Endometrial microvascular endothelial cells (primary cell): ENCODE data around the gene TMEM52. TPM values are rescaled to one million over a fixed set of nuclear protein-coding genes. Genes with fewer than 3 reads are reported as not detected.

Source experiments
- in situ Hi-C: cut with HindIII; loops from 2 replicates; pipeline ENCODE4 v1.10.0; 2017; ENCODE audit warnings: low sequenced_read_pairs, low pct_unique_long_range_greater_than_20kb; ENCODE audit errors: inconsistent ontology term
- total RNA-seq: library from RNA; depleted of rRNA; stranded (reverse); fragments of >200 nt; gene quantifications from one replicate; pipeline ENCODE4 v1.2.3, GENCODE V29; 2015; ENCODE audit errors: inconsistent ontology term

Gene TMEM52
- total RNA-seq, 1 donor from 2014 or later: not detected

- in situ Hi-C loops: no loop called here
Observed at GRCh38 chr1:1950940-1951339, 31.9 kb upstream of the TMEM52 start.

GRCh38 chr1:1948783-1949182, 29.7 kb upstream of the TMEM52 start:
- in situ Hi-C loops: loop anchor here (25.0 kb wide), 1 partner anchor 214 kb away; no protein-coding TSS in a partner anchor

DNA sequence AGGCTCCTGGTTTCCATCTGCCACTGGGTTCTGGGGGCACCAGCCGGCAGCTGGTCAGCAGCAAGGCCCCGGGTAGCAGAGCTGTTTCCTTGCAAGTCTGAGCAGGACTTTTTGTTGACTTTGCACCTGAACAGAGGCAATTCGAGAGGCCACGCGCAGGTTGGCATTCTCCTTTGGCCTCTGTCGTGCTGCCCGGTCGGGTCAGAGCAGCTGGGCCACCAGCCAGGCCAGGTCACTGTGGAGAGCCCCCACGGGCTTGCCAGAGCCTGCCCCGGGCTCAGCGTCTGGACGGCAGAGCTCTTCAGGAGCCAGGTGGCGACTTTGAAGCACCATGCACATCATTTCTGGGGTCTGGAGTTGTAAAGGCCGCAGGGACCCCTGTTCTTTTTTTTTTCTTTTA, 28.4 kb upstream of the TMEM52 start:
- in situ Hi-C loops: loop anchor here (25.0 kb wide), 1 partner anchor 215 kb away; no protein-coding TSS in a partner anchor

GRCh38 chr1:1946540-1946939, 27.5 kb upstream of the TMEM52 start:
- in situ Hi-C loops: loop anchor here (25.0 kb wide), 1 partner anchor 216 kb away; no protein-coding TSS in a partner anchor

GRCh38 chr1:1945782-1946393, 26.8 kb upstream of the TMEM52 start:
- in situ Hi-C loops: loop anchor here (25.0 kb wide), 1 partner anchor 216 kb away; no protein-coding TSS in a partner anchor

DNA sequence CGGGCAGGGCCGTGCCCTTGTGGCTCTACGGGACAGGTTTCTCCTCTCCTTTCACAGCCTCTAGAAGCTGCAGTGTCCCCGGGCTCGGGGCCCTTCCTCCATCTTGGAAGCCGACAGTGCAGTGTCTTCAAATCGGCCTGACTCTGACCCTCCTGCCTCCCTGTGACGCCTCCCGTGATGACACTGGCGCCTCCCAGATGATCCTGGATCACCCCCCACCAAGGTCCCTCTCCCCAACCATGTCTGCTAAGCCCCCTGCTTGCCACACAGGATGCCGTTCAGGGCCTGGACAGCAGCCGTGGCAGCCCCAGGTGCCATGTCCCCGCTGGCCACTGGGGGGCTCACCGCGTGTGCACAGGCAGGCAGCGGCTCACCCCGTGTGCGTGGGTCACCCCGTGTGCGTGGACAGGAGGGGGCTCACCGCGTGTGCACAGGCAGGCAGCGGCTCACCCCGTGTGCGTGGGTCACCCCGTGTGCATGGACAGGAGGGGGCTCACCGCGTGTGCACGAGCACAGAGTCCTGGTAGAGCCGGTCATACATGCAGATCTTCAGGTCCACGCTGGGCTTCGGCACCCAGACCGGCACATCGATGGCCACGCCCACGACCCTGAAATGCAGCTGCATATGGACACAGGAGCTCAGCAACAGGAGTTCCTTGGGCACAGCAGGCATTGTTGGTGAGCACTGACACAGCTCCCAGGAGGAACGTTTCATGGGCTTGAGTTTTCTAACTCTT, 24.9 kb upstream of the TMEM52 start:
- in situ Hi-C loops: loop anchor here (25.0 kb wide), 1 partner anchor 218 kb away; no protein-coding TSS in a partner anchor

DNA sequence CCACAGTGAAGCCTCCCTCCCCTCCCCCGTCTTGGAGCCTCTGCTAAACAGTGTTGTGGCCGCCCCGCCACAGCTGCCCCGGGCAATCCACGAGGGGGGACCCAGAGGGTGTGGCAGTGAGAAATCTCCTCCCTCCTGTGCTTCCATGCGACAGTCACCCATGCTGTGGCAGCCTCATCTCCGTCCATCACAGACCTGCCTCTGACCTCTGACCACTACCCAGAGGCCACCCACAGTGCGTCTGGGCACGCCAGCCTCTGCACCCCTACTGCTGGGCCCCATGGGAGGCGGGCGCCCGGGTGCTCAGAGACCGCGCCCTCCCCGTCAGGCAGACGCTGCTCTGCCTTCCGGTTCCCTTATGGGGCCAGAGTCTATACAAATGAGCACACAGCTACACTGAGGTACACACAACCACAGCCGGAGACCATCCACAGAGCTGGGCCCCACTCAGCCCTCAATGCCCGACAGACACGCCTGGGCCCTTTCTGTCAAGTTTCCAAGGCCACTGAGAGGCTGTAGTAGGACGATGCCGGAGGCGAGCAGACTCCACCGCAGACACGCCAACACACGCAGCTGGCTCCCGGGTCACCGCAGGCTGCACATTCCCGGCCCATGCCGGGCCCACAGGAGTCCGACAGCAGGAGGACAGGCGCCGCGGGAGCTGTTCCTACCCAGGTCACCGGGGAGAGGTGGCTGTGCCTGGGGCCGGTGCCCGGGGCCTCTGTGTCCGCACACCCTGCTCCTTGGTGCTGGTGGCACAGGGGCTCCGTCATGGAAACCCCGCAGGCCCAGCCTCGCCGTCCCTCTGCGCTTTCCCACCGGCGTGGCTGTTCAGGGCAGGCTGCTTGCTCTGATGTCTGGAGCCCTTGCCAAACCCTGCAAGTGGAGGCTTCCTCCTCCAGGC, 23.9 kb upstream of the TMEM52 start:
- in situ Hi-C loops: loop anchor here (25.0 kb wide), 1 partner anchor 219 kb away; no protein-coding TSS in a partner anchor

DNA sequence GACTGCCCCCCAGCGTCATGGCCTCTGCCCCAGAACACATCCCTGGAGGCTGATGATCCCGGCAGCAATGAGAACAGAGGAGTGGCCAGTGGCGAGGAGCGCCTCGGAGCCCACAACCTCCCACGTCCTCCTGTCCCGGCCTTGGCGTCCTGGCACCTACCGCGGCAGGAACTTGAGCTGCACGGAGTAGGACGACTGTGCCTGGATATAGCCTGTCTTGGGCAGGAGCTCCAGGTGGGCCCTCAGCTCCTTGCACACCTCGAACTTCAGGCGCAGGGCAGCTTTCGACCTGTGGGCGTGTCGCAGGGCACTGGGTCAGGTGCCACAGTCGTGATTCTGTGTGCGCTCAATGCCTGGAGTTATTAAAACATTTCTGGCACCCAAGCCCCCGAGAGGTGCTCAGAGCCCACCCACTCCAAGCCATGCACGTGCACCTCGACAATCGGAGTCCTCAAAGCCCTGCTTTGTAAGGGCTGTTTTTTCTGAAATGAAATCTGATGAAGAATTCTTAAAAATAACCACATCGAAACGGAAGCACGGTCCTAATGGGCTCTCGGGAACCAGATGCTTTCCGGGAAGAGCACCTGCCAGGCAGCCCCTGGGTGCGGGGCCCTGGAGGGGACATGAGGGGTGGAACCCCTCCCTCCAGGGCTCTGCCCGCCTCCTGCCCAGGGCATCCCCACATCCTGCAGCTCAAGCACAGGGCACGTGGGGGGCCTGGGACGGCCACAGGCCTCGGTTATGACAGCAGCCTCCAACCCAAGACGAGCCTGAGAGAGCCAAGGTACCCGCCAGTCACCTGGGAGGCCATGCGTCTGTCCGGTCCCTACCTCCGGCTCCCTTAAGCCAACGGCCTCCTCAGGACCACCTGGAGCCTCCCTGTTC, 23.0 kb upstream of the TMEM52 start:
- in situ Hi-C loops: loop anchor here (25.0 kb wide), 1 partner anchor 220 kb away; no protein-coding TSS in a partner anchor

GRCh38 chr1:1941211-1941841, 22.2 kb upstream of the TMEM52 start:
- in situ Hi-C loops: loop anchor here (25.0 kb wide), 1 partner anchor 221 kb away; no protein-coding TSS in a partner anchor

- in situ Hi-C loops: loop anchor here (25.0 kb wide), 1 partner anchor 222 kb away; no protein-coding TSS in a partner anchor
Observed at GRCh38 chr1:1940123-1940425, 21.0 kb upstream of the TMEM52 start.

DNA sequence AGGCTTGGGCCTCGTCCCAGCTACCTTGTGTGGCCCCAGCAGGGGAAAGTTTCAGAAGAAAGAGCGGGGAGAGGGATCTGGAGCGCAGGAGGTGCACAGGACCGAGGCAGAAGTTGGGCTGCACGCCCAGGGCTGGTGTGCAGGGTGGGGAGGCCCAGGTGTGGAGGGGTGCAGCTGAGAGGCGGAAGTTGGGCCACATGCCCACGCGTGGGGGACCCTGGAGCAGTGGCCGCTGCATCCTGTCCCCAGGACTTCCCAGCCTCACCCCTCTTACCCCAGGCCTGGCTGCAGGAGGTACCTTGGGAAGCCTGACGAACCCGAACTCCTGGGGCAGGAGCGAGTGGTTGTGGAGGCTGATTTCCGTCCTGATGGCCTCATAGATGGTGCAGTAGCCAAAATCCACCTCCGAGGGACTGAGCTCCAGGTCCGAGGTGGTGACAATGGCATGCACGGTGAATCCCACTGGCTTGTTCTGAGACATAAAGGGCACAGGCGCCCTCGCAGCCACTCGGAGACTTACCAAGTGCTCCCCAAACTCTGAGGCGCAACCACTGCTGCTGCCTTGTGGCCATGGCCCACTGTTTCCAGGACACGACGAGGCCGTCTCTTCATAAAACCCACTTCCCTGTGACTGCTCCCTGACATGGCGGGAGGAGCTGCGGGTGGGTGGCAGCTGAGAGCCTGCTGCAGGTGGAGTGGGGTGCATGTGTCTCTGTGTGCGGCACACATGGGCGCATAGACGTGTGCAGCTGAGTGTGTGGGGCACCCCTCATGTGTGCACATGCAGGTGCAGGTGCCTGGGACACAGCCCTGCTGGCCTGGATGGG, 20.4 kb upstream of the TMEM52 start:
- in situ Hi-C loops: loop anchor here (25.0 kb wide), 1 partner anchor 223 kb away; no protein-coding TSS in a partner anchor

- in situ Hi-C loops: loop anchor here (25.0 kb wide), 1 partner anchor 224 kb away; no protein-coding TSS in a partner anchor
Observed at GRCh38 chr1:1938613-1939295, 19.7 kb upstream of the TMEM52 start.

DNA sequence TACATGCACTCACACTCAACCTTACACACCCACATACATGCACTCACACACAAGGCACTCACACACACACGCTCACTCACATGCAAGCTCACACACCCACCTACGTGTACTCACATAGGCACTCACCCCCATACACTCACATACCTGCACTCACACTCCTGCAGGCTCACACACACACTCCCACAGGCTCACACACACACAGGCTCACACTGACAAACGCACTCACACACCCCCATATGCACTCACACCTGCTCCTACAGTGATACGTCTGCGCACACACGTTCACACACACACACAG, 19.1 kb upstream of the TMEM52 start:
- in situ Hi-C loops: loop anchor here (25.0 kb wide), 1 partner anchor 224 kb away; no protein-coding TSS in a partner anchor

GRCh38 chr1:1937549-1938275, 18.6 kb upstream of the TMEM52 start:
- in situ Hi-C loops: loop anchor here (25.0 kb wide), 1 partner anchor 225 kb away; no protein-coding TSS in a partner anchor

DNA sequence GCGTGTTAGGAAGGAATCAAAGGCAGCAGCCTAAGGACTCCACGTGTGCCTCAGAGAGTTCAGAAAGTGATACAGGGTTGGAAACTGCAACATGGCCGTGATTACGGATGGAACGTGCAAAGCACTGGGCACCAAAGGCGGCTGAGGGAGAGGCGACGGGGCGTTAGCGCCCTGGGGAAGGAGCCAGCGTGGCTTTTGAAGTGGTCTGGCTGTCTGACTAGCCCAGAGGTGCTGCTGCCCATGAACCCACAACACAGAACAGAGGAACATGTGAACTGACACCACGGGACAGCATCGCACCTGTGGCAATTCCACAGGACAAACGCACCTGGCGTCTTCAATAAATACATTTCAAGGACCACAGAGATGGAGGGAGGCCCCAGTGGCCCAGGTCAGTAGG, 18.0 kb upstream of the TMEM52 start:
- in situ Hi-C loops: loop anchor here (25.0 kb wide), 1 partner anchor 225 kb away; no protein-coding TSS in a partner anchor

- in situ Hi-C loops: loop anchor here (25.0 kb wide), 1 partner anchor 227 kb away; no protein-coding TSS in a partner anchor
Observed at GRCh38 chr1:1934848-1935247, 15.8 kb upstream of the TMEM52 start.
